Vagina (tissue), 2 donors: ENCODE data around the gene FBXO17.

Experiments used
- POLR2A ChIP-seq, 2 donors: fragments of 450-650 bp; IDR thresholded peaks; one replicate each; pipeline ENCODE4 v1.6.1; 2017; ENCODE audit warnings: antibody characterized with exemption in 2 of 2, mild to moderate bottlenecking in 2 of 2, moderate library complexity in 2 of 2
- TF ChIP-seq, protein P1 (sequence below), 3 experiments: fragments of 450-650 bp in 2 of 3; fragments of 200-600 bp in 1 of 3; sonication (generic) in 1 of 3; IDR thresholded peaks; one replicate each; pipeline ENCODE4 v1.5.1; 2017 to 2019; ENCODE audit warnings: antibody characterized with exemption in 3 of 3, mild to moderate bottlenecking in 2 of 3, moderate library complexity in 2 of 3

DNA sequence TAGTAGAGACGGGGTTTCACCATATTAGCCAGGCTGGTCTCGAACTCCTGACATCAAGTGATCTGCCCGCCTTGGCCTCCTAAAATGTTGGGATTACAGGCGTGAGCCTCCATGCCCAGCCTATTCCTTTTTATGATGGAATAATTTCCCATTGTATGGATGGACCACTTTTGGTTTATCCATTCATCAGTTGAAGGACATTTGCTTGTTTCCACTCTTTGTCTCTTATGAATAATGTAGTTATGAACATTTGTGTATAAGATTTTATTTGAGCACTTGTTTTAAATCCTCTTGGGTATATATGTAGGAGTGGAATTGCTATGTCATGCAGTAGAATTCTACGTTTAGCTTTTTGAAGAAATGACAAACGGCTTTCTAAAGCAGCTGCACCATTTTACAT is 33.5 kb upstream of the FBXO17 start:
- TF ChIP-seq, protein P1, sequence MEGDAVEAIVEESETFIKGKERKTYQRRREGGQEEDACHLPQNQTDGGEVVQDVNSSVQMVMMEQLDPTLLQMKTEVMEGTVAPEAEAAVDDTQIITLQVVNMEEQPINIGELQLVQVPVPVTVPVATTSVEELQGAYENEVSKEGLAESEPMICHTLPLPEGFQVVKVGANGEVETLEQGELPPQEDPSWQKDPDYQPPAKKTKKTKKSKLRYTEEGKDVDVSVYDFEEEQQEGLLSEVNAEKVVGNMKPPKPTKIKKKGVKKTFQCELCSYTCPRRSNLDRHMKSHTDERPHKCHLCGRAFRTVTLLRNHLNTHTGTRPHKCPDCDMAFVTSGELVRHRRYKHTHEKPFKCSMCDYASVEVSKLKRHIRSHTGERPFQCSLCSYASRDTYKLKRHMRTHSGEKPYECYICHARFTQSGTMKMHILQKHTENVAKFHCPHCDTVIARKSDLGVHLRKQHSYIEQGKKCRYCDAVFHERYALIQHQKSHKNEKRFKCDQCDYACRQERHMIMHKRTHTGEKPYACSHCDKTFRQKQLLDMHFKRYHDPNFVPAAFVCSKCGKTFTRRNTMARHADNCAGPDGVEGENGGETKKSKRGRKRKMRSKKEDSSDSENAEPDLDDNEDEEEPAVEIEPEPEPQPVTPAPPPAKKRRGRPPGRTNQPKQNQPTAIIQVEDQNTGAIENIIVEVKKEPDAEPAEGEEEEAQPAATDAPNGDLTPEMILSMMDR (IDR thresholded peaks at IDR 0.05), result no peak
- TF ChIP-seq POLR2A (IDR thresholded peaks at IDR 0.05), result no peak
